ENCODE measurements around the gene TSC1.

GRCh38 chr9:132980157-132980556 lies 35.7 kb upstream of the TSC1 start:
- TF ChIP-seq POLR2A (IDR thresholded peaks at IDR 0.05), result no peak
- no peak for TF ChIP-seq CTCF (IDR thresholded peaks at IDR 0.05)

Measured in Peyer's patch (tissue), 4 donors.